IPS-18c (cell line): ENCODE data around the gene PDE4B.

Source experiments
- H3K4me3 ChIP-seq: 2 replicates; pipeline ENCODE4 v1.7.0; 2013; ENCODE audit warnings: low read depth, mild to moderate bottlenecking, low read length, moderate library complexity; ENCODE audit not compliant: insufficient read depth
- H3K9me3 ChIP-seq: one replicate; pipeline ENCODE4 v1.6.1; 2013; ENCODE audit warnings: mild to moderate bottlenecking, low read length, moderate library complexity; ENCODE audit not compliant: control insufficient read depth, insufficient read depth

The PDE4B gene

DNA sequence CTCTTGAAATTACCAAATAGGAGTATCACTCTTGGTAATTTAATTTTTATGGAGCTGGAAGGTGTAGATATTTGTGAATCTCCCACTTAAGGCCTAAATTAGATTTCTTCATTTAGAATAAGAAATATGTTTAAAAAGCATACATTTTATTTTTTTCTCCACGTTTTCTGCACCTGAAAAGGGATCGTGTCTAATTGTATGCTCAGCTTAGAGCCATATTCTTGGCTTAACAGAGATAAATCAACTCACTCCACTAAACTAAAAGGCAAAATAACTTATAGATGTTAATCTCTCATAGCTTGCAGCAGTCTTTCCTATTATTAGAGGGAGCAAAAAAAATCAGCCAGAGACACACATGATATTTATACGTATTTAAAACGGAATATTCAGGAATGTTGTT lies 404.4 kb downstream of the PDE4B start:
- no peak overlapping the region for H3K4me3 ChIP-seq
- H3K9me3 ChIP-seq, result no peaks in the 10 kb centered on the region

DNA sequence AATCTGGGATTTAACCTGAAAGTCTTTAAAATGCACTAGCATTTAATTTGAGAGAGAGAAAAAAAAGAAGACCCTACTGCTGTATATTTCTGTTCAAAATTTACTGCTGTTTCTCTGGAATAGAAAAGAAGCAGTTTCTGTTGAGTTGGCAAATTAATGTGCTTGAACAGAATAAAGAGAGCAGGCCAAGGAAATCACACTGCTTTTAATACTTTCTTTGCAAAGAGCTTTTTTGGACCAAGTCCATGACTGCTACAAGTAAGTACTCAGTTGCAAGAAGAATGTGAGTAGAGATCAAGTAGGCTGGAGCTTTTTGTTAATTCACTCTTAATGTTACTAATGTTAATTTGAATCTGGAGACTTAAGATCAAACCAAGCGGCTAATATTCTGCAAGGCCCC lies 405.1 kb downstream of the PDE4B start:
- Histone ChIP-seq H3K9me3 (no peaks in the 10 kb centered on the region), H3K4me3 (no peak overlapping the region)

- Histone ChIP-seq H3K9me3 (peaks cover 7% of the 10 kb centered on the region), H3K4me3 (no peak overlapping the region)
These were observed 414.0 kb downstream of the PDE4B start for GRCh38 chr1:66206563-66207144.

- H3K4me3 ChIP-seq, result no peak overlapping the region
- H3K9me3 ChIP-seq, result peaks cover 7% of the 10 kb centered on the region
These were observed 414.8 kb downstream of the PDE4B start for GRCh38 chr1:66207484-66207883.

DNA sequence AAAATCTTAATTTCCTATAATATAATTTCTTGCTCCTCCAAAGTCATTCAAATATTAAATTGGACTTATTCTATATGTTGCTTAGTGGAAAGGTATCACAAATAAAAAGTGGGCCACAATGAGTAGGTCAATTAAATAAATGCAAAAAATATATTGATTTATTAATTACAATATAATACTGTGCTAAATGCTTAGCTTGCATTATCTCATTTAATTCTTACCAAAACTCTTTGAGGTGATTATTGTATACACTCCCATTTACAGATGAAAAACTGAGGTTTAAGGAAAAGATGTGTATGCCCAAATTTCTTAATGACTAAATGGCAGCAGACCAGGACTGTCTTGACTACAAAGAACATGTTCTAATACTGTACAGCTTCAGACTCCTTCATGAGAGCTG lies 415.9 kb downstream of the PDE4B start:
- peaks cover 7% of the 10 kb centered on the region for H3K9me3 ChIP-seq
- no peak overlapping the region for H3K4me3 ChIP-seq

- no peak overlapping the region for H3K4me3 ChIP-seq
- H3K9me3 ChIP-seq, result no peaks in the 10 kb centered on the region
These were observed 418.0 kb downstream of the PDE4B start for GRCh38 chr1:66210635-66211244.

- no peaks in the 10 kb centered on the region for H3K9me3 ChIP-seq
- no peak overlapping the region for H3K4me3 ChIP-seq
These were observed 418.8 kb downstream of the PDE4B start for GRCh38 chr1:66211521-66211920.

DNA sequence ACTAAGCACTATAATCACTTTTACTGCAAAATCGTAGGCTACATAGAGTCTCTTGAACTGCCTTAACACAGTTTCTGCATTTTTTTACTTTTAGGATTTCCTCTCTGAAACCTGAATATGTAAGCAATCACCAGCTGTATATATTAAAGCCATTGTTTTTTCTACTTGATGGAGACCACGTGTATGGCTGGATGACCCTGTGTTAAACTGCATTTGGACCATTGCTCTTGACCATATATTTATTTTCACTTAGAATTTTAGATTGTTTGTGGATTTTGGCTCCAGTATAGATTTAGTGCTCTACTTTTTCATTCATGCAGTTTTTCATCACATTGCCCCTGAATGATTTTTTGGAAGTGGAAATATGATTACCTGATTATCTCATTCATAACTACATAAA lies 420.8 kb downstream of the PDE4B start:
- Histone ChIP-seq H3K4me3 (no peak overlapping the region), H3K9me3 (no peaks in the 10 kb centered on the region)

GRCh38 chr1:66214901-66215300 lies 422.2 kb downstream of the PDE4B start:
- no peaks in the 10 kb centered on the region for H3K9me3 ChIP-seq
- no peak overlapping the region for H3K4me3 ChIP-seq

DNA sequence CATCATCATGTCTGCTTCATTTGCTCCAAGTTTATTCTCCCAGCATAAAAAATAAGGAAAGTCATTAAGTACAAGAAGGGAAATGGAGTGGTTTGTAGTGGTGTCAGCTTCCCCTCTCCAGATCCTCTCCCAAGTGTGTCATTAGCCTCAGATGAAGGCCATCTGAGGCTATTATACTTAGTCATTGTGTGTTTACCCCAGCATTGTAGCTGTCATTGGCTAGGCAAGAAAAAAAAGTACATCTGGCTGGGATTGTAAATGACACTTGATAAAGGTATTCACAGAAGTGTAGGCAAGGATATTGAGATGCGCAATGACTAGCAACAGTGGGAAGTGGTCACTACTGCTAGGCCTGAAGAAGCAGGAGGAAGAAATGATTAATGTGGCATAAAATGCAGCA lies 424.3 kb downstream of the PDE4B start:
- no peak overlapping the region for H3K4me3 ChIP-seq
- H3K9me3 ChIP-seq, result no peaks in the 10 kb centered on the region

DNA sequence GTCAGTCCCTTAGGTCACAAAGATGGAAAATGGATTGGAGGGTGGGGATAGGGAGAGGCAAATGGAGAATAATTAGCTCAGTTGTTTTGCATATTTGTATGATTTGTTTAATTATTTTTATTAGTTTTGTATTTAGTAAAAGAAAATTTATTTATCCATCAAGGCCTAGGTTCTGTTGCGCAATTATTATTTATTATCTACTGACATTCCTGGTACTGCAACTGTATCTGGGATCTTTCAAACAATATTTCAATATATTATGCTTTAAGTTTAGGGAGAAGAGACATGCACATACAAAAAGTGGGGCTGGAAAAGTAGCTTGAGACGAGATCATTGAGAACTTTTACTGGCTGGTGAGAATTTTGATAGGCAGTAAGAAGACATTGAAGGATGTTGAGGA lies 424.9 kb downstream of the PDE4B start:
- Histone ChIP-seq H3K4me3 (no peak overlapping the region), H3K9me3 (no peaks in the 10 kb centered on the region)

DNA sequence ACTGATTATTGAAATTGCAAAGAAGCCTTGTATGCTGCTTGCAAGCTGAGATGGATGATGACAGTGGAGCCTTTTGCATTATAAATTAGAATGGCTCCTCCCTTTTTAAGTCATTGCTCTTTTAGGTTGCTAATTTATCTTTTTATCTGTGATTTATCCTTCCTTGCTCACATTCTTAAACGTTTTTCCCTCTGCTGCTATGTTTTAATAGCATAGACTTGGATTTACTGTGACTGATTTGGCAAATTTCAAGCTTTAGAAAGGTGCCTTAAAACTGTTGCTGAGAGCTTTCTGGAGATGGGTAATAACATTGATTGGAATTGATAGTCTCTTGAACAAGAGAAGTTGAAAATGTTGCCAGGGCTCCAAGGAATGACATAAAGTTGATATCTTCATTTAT lies 427.8 kb downstream of the PDE4B start:
- Histone ChIP-seq H3K9me3 (no peaks in the 10 kb centered on the region), H3K4me3 (no peak overlapping the region)

DNA sequence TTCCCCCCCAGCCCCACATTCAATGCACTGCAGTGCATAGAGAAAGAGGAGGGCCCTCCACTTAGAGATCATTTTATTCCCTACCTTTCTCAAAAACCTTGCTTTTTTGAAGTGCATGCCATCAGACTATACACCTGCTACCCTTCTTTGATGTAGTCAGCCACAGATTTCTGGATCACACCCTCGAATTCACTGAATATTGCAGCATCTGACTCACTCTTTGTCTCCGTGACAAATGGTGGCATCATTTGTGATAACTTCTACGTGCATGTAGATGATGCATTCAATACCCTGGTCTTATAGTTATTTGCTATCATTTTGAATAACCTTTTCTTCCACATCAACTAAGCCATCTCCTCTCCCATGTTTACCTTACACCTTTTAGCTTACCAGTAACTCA lies 431.0 kb downstream of the PDE4B start:
- Histone ChIP-seq H3K9me3 (no peaks in the 10 kb centered on the region), H3K4me3 (no peak overlapping the region)

DNA sequence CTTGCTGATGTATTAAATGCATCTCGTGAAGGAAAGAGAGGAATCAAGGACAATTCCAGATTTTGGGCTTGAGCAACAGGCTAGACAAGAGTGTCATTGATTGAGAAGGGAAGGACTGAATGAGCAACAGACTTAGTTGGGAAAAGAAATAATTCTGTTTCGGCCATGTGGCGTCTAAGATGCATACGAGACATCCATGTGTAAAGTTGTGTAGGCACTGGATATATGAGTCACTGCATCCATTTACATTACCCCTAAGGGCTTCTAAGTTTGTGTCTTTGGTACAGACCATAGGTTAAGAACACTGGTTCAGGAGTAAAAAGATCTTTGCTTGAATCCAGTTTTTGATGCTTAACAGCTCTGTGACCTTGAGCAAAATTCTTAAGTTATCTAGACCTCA lies 434.3 kb downstream of the PDE4B start:
- no peaks in the 10 kb centered on the region for H3K9me3 ChIP-seq
- no peak overlapping the region for H3K4me3 ChIP-seq

- H3K4me3 ChIP-seq, result no peak overlapping the region
- H3K9me3 ChIP-seq, result no peaks in the 10 kb centered on the region
These were observed 435.3 kb downstream of the PDE4B start for GRCh38 chr1:66227966-66228365.

GRCh38 chr1:66231217-66231616 lies 438.5 kb downstream of the PDE4B start:
- Histone ChIP-seq H3K9me3 (no peaks in the 10 kb centered on the region), H3K4me3 (no peak overlapping the region)

DNA sequence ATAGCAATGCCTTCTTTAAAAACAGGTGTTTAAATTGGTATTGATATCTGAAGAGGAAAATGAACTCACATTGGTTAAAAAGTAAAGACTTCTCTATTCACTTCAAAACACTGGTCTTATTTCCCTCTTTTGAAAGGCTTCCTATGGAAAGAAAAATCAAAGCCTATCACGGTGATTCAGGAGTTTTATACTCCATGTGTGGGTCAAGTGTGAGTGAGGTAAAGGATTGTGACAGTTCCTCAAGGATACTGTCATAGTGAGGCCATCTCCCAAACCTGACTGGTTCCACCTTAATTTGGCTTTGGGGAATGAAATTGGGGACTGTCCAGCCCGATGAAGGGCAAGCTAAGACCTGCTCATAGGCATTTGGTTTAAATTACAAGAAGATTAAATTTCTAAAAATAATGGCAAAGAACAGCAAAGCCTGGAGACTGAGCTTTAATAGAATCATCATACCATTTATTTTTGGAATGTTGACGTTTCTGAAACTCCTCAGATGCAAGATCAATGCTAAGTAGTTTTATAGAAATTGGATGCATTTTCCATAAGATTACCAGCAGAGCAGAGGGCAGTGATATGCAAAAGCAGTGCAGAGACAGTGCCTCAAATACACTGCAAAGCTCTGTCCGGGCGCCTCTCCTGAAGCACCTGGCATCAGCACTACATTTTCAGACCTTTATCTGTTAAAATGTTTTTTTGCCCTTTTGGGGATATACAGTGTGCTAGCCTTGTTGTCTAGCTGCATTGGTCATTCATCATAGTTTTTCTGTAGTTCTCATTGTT lies 439.2 kb downstream of the PDE4B start:
- no peak overlapping the region for H3K4me3 ChIP-seq
- no peaks in the 10 kb centered on the region for H3K9me3 ChIP-seq

DNA sequence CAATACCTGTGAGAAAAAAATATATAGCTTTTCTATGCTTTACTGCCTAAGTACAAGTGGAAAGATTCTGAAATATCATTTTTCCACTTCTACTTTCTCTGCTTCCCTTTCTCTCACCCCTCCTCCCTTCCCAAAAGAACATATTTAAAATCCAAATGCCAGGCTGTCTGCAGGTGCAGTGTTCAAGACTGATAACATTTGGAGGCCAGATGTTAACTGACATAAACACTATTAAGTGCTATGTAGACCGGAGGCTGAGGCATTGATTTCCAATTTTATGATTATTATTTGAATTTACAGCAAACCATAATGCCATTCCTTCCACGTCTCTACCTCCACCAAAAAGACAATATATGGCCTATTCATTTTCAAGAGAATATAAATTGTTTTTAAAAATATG lies 444.3 kb downstream of the PDE4B start:
- Histone ChIP-seq H3K4me3 (no peak overlapping the region), H3K9me3 (no peaks in the 10 kb centered on the region)
